ENCODE measurements around the gene HPN.
"Not testable (repeated sequence)": the region's sequence is repeated elsewhere in the genome, so short reads cannot be mapped to it uniquely, and the experiment has no call there.

The HPN gene

GRCh38 chr19:35027851-35028599, 13.5 kb upstream of the HPN start:
- no peak for DNase-seq (ENCODE audit: low spot score)

GRCh38 chr19:35028600-35028885, 13.0 kb upstream of the HPN start:
- not testable (repeated sequence) for DNase-seq (ENCODE audit: low spot score)

DNA sequence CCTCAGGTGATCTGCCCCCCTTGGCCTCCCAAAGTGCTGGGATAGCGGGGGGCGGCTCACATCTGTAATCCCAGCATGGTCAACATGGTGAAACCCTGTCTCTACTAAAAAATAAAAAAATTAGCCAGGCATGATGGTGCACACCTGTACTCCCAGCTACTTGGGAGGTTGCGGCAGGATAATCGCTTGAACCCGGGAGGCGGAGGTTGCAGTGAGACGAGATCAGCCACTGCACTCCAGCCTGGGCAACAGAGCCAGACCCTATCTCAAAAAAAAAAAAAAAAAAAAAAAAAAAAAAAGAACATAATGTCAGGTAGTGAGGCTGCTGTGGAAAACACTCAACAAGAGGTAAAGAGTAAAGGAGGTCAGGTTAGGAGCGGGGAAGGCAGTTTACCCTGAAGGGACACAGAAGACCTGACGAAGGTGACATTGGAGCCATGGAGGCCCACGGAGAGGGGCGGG, 12.2 kb upstream of the HPN start:
- not testable (repeated sequence) for DNase-seq (ENCODE audit: low spot score)

DNA sequence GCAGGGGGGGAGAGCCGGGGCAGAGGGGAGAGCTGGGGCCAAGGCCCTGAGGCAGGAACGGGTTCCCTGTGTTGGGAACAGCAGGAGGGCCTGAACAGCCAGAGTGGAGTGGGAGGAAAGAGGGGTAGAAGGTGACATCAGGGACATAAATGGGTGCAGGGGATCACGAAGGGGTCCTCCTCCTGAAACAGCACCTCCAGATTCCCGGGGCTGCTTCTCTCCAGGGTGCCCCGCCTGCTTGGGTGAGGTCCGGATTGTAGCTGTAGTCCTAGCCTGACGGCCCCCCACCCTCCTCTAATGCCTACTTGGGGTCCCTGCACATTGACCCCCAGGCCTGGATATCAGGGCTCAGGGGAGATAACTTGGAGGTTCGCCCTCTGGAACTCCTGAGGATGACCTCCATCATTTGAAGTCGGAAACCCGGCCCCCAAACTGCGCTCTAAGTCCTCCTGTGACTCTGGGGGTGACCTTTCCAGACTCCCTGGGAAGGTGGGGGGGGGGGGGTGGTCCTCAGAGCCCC, 11.7 kb upstream of the HPN start:
- no peak for DNase-seq (ENCODE audit: low spot score)

DNA sequence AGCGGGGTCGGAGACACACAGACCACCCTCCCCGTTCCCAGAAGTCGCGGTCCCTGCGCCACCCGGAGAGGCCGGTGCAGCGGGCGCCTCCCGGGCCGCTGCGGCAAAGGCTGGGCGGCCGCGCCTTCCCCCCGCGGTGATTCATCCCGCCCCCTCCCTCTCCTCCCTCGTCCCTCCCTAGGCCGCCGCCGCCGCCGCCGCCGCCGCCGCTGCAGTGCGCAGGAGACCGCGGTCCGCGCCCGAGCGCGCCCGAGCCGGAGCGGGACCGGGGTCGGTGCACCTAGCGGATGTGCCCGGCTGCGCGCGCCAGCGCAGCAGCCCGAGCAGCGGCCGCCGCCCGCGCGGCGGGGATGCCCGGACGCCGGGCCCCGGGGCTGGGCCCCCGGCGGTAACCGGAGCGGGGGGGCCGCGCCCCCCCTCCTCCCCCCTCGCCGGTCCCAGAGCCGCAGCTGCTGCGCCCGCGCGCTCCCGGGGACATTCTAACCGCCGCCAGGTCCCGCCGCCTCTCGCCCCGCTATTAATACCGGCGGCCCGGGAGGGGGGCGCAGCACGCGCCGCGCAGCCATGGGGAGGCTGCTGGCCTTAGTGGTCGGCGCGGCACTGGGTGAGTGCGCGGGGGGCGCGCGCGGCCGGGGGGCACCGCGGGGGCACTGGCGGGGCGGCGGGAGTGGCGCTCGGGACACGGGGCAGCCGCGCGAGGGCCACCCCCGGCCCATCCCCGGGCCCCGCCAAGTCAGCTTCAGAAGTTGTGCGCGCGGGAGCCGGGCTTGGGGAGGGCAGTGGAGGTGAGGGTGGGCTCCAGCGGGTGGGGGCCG, 11.1 kb upstream of the HPN start, which contains the start of gene SCN1B:
TSS of gene SCN1B (plus strand) at position 214 of the 815 bp plus-strand sequence. CDS start at position 565, 351 bp downstream.
- DNase-seq (ENCODE audit: low spot score): no peak

- DNase-seq (ENCODE audit: low spot score): no peak
These were observed 10.2 kb upstream of the HPN start for GRCh38 chr19:35031072-35031881.

DNA sequence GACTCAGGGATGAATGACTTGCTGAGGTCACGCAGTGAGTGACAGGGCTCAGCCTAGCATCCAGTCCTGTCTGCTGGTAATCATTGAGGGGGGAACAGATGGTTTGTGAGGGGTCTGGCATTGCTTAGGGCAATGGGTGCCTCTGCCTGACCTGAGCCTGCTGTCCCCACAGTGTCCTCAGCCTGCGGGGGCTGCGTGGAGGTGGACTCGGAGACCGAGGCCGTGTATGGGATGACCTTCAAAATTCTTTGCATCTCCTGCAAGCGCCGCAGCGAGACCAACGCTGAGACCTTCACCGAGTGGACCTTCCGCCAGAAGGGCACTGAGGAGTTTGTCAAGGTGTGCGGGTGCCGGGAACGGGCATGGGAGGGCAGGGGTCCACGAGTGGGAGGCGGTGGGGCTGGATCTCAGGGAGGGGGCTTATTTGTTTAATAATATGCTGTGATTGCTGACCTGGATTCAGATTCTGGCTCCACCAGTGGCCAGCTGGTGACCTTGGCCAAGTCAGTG, 9.1 kb upstream of the HPN start:
- DNase-seq (ENCODE audit: low spot score): no peak

DNA sequence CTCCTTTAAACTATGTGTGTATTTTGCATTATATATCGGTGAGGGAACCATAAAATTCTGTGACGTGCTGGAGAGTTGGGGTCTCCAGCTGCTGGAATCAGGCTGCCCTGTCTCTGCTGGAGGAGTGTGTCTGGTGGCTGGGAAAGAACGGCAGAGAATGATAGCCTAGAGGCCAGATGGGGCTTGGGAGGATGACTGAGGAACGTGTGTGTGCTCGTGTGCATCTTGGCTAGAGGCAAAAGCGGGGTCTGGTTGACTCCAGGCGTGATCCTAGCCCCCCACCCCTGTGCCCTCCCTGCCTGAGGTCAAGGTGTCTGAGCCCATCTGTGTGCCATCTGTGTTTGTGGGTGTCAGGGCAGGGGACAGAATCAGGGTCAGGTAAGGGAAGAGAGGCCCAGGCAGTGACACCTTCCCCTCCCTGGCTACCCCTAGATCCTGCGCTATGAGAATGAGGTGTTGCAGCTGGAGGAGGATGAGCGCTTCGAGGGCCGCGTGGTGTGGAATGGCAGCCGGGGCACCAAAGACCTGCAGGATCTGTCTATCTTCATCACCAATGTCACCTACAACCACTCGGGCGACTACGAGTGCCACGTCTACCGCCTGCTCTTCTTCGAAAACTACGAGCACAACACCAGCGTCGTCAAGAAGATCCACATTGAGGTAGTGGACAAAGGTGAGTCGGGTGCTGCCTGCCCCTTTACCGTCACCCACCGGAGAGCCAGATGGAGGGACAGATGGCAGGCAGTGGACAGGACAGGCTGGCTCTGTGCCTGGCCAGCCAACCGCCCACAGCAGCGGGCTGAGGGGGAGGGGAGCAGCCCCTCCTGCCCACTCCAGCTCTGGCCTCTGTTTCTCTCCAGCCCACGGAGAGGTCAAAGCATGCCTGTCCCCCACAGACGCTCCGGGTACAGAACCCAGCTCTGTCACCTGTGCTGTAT, 8.2 kb upstream of the HPN start:
- no peak for DNase-seq (ENCODE audit: low spot score)

GRCh38 chr19:35034005-35034502, 7.5 kb upstream of the HPN start:
- no peak for DNase-seq (ENCODE audit: low spot score)

DNA sequence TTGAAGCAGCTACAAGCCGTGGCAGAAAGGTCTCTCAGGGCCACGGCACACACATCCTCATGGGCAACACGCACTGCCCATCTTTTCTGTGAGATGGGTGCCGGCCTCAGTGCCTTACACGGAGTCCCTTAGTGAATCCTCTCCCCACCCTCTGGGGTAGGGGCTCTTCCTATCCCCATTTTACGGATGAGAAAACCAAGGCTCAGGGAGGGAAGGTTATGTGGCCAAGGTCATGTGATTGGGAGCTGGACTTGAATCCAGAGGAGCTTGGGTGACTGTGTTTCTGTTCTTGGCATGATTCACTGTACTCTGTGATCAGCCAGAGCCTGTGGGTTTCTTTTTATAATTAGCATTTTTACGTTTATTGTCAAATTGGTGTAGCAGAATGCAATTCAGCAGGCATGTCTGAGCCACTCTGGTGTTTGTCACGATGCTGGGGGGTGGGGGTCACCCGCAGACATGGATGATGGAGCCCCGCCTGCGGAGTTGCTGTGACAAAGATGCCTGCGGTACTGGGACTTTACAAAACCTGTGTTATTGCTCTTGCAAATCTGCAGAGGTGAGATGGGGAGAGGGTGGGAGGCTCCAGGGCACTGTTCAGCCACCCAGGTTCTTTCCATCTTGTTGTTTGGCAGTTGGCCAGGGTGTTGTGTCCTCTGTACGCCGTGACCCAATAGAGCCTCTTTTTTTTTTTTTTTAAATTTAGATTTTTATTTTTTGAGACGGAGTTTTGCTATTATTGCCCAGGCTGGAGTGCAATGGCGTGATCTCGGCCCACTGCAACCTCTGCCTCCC, 6.7 kb upstream of the HPN start:
- no peak for DNase-seq (ENCODE audit: low spot score)

DNA sequence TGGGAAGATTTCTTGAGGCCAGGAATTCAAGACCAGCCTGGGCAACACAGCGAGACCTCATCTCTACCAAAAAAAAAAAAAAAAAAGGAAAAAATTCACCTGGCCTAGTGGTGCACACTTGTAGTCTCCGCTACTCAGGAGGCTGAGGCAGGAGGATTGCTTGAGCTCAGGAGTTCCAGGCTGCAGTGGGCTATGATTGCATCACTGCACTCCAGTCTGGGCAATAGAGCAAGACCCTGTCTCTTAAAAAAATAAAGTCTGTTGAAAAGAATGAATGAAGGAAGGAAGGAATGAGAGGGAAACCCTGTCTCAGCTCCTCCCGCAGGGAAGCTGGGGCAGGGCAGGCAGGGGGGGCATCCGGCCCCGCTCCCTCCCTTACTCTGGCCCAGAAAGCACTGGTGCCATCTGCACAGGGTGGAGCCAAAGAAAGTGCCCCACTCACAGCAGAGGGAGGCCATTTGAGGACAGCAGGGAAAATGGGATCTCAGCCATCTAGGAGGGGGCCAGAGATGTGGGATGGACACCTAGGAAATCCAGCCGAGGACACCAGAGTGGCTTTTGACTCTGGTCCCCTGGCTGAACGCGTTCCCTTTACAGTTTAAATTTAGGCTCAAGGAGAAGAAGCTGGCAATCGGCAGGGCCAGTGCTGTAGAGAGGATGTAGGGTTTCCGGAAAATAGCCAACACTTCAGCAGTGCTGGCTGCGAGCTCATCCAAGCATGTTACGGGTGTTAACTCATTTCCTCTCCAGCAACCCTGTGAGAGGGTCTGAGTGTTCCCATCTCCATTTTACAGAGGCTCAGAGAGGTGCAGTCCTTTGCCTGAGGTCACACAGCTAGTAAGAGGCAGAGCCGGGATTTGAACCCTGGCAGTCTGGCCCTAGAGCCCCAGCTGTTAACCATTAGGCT, 3.6 kb upstream of the HPN start:
- DNase-seq (ENCODE audit: low spot score): peak; percentile 69

GRCh38 chr19:35038623-35039512, 2.7 kb upstream of the HPN start:
- no peak for DNase-seq (ENCODE audit: low spot score)

GRCh38 chr19:35039881-35040825, 1.4 kb upstream of the HPN start:
- DNase-seq (ENCODE audit: low spot score): no peak

DNA sequence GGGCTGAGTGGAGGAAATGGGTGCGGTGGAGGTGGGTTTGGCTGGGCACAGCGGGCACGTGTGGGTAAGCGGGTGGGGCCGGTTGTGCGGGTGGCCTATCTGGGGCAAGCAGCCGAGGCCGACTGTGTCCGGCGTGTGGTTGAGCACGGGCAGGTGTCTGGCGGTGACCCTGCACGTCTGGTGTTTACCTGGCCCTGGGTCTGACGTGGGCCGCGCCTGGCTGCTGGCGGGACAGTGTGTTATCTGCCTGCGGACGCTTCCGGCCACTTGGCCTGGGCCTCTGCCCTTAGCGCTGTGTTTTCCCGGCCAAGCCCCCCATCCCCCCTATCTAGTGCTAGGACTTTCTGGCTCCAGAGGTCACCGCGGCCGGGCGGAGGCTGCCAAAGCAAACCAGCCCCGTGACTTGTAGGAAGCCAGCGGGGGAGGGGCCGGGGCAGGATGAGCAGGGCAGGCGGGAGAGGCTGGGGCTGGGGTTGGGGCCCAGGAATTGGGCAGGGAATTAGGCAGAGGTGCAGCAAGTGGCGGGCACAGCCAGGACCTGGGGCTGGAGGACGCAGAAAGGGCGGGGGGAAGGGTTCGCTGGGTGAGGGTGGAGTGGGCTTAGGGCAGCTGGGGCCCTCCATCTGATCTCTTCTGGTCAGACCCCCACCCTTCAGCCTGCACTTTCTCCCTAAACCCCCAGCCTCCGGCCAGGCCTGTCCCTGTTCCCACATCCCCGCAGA, 534 bp upstream of the HPN start:
- DNase-seq (ENCODE audit: low spot score): peak; percentile 69

GRCh38 chr19:35042056-35042730, 672 bp downstream of the HPN start:
- no peak for DNase-seq (ENCODE audit: low spot score)

All from pons (tissue), 1 donor.